Measurements from ENCODE around the gene SNX21. TPM values are rescaled to one million over a fixed set of nuclear protein-coding genes. Genes with fewer than 3 reads are reported as not detected.
A peak's percentile ranks its signal among the peaks of the same experiment; 100 is the strongest.

Gene SNX21
- polyA plus RNA-seq, 1 donor from 2014 or later, result 2.4 TPM

DNA sequence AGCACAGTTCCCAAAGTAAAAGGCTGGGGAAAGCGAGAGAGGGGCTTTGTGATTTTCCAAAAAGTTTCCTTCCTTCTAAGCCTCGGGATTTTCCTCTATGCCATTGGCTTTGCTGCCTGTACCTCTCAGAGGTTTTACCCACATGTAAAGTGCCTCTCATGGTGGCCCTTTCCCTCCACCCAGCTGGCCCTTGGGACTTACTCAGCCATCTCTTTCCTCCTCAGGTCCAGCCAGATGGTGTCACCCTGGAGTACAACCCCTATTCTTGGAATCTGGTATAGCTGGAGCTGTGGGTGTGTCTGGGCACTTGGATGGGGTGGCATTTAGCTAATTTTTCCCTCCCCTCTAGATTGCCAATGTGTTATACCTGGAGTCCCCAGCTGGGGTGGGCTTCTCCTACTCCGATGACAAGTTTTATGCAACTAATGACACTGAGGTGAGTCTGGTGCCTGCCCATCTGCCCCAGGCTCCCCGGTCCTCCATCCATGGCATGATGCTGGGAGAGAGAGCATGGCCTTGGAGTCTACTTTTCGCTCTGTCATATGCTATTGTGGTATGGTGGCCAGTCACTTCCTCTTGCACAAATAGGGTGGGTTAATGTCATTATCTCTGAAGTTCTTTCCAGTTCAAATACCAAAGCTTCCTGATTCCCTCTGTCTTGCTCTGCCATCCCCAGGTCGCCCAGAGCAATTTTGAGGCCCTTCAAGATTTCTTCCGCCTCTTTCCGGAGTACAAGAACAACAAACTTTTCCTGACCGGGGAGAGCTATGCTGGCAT is 58.6 kb downstream of the SNX21 start:
- peak overlapping the region; percentile 93 to 100 (median 99) for H3K4me3 Mint-ChIP-seq
- peaks cover 23 to 27% (median 23%) of the 10 kb centered on the region in 3 donors for H3K4me1 Mint-ChIP-seq
- peak overlapping the region in 2 of 3 donors; percentile 86 to 96 for H3K27ac Mint-ChIP-seq
- H3K36me3 Mint-ChIP-seq, result peaks cover 2% of the 10 kb centered on the region
- no peaks in the 10 kb centered on the region for H3K27me3 Mint-ChIP-seq
- no peaks in the 10 kb centered on the region for H3K9me3 Mint-ChIP-seq

Other genes starting within 250 kb of the SNX21 start
- not detected for gene WFDC10A, start 204.1 kb upstream of the SNX21 start, polyA plus RNA-seq
- not detected for gene WFDC9, start 202.5 kb upstream of the SNX21 start, polyA plus RNA-seq
- not detected for gene WFDC11, start 163.6 kb upstream of the SNX21 start, polyA plus RNA-seq
- gene WFDC13, start 131.8 kb upstream of the SNX21 start, polyA plus RNA-seq, result not detected
- not detected for gene WFDC10B, start 128.8 kb upstream of the SNX21 start, polyA plus RNA-seq
- gene SPINT4, start 111.5 kb upstream of the SNX21 start, polyA plus RNA-seq, result not detected
- gene WFDC3, start 41.9 kb upstream of the SNX21 start, polyA plus RNA-seq, result not detected
- 39.7 TPM for gene DNTTIP1, start 41.8 kb upstream of the SNX21 start, polyA plus RNA-seq
- gene UBE2C, start 21.2 kb upstream of the SNX21 start, polyA plus RNA-seq, result 0.46 TPM
- gene TNNC2, start 6.5 kb upstream of the SNX21 start, polyA plus RNA-seq, result 3.2 TPM
- 45.2 TPM for gene ACOT8, start 23.6 kb downstream of the SNX21 start, polyA plus RNA-seq
- gene ZSWIM3, start 23.8 kb downstream of the SNX21 start, polyA plus RNA-seq, result 3.0 TPM
- gene ZSWIM1, start 47.4 kb downstream of the SNX21 start, polyA plus RNA-seq, result 5.8 TPM
- gene SPATA25, start 53.8 kb downstream of the SNX21 start, polyA plus RNA-seq, result not detected
- gene NEURL2, start 57.4 kb downstream of the SNX21 start, polyA plus RNA-seq, result 1.6 TPM
- gene CTSA, start 57.5 kb downstream of the SNX21 start, polyA plus RNA-seq, result 107 TPM
- gene PLTP, start 78.4 kb downstream of the SNX21 start, polyA plus RNA-seq, result 1.3 TPM
- 98.9 TPM for gene PCIF1, start 100.9 kb downstream of the SNX21 start, polyA plus RNA-seq
- gene ZNF335, start 138.4 kb downstream of the SNX21 start, polyA plus RNA-seq, result 15.1 TPM
- not detected for gene MMP9, start 175.1 kb downstream of the SNX21 start, polyA plus RNA-seq
- gene SLC12A5, start 195.4 kb downstream of the SNX21 start, polyA plus RNA-seq, result 0.11 TPM

Data from IgD-negative memory B cell (primary cell).